Measurements from ENCODE around the gene BHMT2.

DNA sequence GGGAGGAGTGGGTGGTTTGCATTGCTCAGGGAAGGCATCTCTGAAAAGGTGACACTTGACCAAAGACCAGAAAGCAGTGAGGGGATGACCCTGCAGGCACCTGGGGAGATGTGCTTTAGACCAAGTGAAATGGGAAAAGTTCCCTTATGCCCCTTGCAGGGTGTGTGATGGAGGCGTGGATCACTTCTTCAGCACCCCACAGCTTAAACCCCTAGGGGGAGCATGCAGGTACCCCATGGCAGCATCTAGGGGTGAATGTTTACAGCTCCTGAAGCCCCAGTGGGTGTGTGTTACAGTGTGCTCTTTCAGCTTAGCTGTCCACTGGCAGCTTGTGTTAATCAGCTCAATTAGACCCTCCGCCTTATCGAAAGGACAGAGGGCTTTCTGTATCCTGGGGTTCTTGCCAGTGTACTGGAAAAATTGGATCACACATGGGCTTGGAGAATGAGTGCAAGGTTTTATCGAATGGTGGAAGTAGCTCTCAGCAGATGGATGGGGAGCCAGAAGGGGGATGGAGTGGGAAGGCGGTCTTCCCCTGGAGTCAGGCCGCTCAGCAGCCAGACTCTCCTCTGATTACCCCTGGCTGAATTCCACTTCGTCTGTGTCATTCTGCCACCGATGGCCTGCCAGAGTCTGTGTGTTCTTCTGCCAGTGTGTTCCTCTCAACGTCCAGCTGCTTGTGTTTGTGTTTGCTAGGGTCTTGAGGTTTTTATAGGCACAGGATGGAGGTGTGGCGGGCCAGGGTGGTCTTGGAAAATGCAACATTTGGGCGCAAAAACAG lies 6.3 kb downstream of the BHMT2 start:
- no peak for TF ChIP-seq U2AF2 (IDR thresholded peaks at IDR 0.05; ENCODE audit: low read depth, low read length)
- no peak for TF ChIP-seq SIN3A (IDR thresholded peaks at IDR 0.05; ENCODE audit: borderline replicate concordance, low read depth, low read length)
- TF ChIP-seq POLR2AphosphoS5 (IDR thresholded peaks at IDR 0.05; ENCODE audit: low read depth, low read length): no peak
- TF ChIP-seq, protein P1, sequence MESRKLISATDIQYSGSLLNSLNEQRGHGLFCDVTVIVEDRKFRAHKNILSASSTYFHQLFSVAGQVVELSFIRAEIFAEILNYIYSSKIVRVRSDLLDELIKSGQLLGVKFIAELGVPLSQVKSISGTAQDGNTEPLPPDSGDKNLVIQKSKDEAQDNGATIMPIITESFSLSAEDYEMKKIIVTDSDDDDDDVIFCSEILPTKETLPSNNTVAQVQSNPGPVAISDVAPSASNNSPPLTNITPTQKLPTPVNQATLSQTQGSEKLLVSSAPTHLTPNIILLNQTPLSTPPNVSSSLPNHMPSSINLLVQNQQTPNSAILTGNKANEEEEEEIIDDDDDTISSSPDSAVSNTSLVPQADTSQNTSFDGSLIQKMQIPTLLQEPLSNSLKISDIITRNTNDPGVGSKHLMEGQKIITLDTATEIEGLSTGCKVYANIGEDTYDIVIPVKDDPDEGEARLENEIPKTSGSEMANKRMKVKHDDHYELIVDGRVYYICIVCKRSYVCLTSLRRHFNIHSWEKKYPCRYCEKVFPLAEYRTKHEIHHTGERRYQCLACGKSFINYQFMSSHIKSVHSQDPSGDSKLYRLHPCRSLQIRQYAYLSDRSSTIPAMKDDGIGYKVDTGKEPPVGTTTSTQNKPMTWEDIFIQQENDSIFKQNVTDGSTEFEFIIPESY (CRISPR knock-in tag; IDR thresholded peaks at IDR 0.05): no peak
- no peak for TF ChIP-seq NONO (IDR thresholded peaks at IDR 0.05)
- no peak for TF ChIP-seq NONO (CRISPR knock-in tag; conservative IDR thresholded peaks at IDR 0.05)
- no peak for TF ChIP-seq POLR2A (IDR thresholded peaks at IDR 0.05; ENCODE audit: insufficient read depth in 1 of 2, low read depth in 2 of 2, low read length in 2 of 2)
- TF ChIP-seq SP1 (IDR thresholded peaks at IDR 0.05): no peak
- no peak for TF ChIP-seq SP1 (CRISPR knock-in tag; IDR thresholded peaks at IDR 0.05)
- TF ChIP-seq, protein P2, sequence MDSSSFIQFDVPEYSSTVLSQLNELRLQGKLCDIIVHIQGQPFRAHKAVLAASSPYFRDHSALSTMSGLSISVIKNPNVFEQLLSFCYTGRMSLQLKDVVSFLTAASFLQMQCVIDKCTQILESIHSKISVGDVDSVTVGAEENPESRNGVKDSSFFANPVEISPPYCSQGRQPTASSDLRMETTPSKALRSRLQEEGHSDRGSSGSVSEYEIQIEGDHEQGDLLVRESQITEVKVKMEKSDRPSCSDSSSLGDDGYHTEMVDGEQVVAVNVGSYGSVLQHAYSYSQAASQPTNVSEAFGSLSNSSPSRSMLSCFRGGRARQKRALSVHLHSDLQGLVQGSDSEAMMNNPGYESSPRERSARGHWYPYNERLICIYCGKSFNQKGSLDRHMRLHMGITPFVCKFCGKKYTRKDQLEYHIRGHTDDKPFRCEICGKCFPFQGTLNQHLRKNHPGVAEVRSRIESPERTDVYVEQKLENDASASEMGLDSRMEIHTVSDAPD (CRISPR knock-in tag; IDR thresholded peaks at IDR 0.05): no peak
- TF ChIP-seq ZSCAN31 (CRISPR knock-in tag; IDR thresholded peaks at IDR 0.05; ENCODE audit: low read depth): no peak
